NK-92 treated with Interleukin-12 subunit alpha and Interleukin-12 subunit beta, amount 100 ng/mL, for 24 hours (cell line): Measurements from ENCODE around the gene MYT1.
"Not testable (repeated sequence)": the region's sequence is repeated elsewhere in the genome, so short reads cannot be mapped to it uniquely, and the experiment has no call there.

Source experiments
- DNase-seq: peaks from one replicate; lab custom pipeline; 2025; lab: John Stamatoyannopoulos, UW

The MYT1 gene

DNA sequence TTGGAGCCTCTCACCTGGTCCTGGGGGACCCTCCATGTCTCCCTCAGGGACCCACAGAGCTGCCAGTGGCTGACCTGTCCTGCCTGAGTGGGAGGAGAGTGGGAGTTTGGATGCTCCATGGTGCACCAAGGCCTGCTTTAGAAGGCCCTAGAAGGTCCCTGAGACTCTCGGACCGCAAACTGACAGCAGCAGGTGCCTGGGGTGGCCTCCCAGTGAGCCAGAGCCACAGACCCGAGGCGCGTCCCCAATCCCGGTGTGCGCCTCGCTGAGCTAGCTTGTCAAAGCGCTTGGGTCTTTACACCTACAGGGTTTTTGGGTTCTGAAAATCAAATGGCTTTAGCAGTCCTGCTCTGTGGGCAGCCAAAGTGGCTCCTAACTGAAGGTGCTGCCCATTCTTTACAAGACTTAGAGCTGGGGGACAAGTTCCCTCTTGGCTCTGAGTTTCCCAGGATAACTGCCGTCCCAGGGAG lies 4.9 kb downstream of the MYT1 start:
- DNase-seq: no peak

DNA sequence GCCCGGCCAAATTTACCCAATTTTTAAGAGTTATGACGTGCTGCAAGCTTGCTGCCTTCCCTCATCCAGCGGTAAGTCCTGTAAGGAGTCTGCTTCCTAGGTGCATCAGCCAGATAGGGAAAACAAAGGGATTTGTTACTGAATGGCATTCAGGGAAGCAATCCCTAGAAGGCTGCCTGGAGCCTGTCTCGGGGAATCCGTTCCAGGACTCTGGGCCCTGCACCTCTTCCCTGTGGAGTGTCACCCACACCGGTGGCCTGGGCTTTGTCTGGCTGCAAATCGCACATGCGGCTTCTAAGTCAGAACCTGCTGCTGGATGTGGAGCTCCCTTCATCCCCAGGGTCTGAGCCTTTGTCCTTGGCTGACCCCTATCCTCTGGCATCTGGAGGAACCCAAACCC lies 7.0 kb downstream of the MYT1 start:
- no peak for DNase-seq

DNA sequence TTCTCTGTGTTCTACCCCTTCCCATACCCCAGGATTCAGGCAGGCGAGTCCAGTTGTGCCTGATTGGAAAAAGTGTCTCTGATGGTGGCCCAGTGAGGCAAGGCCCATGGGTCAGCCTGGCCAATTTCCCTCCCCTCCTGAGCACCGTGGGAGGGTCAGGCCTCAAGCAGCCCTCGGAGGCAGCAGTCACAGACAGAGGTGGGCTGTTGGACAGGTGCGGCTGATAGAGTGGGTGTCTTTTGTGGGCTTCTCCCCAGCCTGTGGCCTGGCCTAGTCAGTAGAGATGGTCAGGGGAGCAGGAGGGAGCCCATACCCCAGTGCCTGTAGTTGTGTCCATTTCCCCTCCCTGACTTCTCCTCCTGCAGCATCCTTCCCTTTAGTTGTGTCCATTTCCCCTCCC lies 8.9 kb downstream of the MYT1 start:
- DNase-seq: no peak

DNA sequence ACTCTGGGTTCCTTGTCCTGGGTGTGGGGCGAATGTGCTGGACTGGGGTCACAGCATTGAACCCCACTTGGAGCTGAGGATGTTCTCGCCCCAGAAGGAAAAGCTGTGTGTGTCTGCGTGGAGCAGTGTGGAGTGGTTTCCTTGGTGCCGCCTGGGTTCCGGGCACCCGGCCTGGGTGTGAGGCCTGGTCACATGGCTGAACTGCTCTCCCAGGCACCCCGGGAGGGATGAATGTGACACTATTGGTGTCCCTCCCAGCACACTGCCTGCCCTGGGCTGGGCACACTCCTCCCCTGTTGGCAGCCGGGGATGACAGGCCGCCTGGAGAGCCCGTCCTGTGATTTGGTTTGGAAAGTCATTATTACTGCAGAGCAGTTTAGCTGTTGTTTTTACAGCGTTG lies 12.3 kb downstream of the MYT1 start:
- no peak for DNase-seq

DNA sequence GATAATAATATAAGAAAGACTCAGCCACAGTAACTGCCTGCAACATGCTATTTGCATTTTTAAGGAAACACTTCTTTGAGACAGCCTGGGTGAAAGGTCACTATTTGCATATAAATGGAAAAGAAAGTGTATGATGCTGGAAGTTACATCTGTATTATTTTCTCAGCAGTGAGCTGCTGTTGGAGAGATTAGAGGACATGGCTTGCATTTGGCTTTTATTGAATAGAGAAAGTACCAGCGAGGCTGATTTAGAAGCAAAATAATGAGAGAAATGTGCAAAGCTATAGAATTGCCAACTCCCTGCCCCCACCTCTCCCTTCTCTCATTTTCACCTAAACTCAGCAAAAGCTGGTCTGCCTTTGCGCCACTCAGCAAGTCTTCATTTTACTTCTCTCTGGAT lies 12.7 kb downstream of the MYT1 start:
- no peak for DNase-seq

DNA sequence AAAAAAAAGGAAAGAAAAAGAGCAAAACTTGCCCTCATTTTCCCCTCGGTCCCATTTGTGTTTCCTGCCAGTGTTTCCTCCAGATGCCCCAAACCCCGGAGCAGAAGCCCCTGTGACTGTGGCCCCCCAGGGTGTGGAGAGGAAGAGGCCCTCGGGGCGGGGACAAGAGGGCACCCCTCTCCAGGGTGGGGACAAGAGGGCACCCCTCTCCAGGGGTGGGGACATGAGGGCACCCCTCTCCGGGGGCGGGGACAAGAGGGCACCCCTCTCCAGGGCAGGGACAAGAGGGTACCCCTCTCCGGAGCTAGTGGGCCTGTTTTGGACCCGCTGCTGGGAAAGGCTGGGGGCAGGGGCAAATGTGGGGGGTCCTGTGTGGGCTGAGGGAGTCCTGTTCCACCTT lies 13.1 kb downstream of the MYT1 start:
- no peak for DNase-seq

DNA sequence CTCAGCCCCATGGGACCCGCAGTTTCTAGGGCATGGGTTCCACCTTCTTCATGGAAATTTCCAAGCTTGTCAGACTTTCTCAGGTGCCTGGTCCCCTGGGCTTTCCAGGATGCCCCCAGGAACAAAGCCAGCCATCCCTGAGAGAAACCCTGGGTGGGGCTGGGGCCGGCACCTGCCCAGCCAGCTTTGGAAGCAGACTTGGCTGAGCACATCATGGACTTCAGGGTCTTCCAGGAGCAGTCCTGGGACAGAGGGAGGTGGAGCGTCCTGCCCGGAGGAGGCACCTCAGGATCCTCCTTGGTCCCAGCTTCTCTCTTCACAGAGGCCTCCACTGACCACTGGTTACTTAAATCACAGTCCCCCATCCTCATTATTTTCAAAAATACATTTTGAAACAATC lies 13.5 kb downstream of the MYT1 start:
- DNase-seq: no peak

DNA sequence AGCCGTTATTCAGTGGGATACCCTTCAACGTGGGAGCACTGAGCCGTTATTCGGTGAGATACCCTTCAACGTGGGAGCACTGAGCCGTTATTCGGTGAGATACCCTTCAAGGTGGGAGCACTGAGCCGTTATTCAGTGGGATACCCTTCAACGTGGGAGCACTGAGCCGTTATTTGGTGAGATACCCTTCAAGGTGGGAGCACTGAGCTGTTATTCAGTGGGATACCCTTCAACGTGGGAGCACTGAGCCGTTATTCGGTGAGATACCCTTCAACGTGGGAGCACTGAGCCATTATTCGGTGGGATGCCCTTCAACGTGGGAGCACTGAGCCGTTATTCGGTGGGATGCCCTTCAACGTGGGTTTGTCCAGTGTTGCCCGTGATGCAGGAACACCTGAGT lies 14.7 kb downstream of the MYT1 start:
- not testable (repeated sequence) for DNase-seq

DNA sequence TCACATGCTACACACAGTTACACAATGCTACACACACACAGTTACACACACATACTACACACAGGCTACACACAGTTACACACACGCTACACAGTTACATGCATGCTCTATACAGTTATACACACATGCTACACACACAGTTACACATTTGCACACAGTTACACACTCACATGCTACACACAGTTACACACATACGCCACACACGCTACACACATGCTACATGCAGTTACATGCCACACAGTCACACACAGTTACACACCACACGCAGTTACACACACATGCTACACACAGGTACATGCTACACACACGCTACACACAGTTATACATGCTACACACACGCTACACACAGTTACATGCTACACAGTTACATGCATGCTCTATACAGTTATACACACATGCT lies 15.6 kb downstream of the MYT1 start:
- DNase-seq: no peak

DNA sequence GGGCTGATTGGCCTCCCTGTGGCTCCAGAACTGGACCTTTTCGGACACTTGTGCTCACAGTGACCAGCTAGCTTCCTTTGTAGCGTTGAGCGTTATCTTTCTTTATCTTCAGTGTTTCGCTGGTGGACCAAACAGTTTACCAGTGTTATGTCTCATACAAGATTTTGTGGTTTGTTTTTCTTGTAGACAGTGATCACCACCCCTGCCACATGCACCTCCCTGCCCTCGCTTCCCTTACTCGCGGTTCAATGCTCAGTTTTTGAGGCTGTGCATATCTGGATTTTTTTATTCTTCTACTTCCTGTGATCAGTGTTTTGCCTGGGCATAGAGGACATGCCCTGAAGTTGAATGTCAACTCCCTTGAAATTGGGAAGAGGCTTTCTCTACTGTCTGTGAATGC lies 16.4 kb downstream of the MYT1 start:
- DNase-seq: no peak

DNA sequence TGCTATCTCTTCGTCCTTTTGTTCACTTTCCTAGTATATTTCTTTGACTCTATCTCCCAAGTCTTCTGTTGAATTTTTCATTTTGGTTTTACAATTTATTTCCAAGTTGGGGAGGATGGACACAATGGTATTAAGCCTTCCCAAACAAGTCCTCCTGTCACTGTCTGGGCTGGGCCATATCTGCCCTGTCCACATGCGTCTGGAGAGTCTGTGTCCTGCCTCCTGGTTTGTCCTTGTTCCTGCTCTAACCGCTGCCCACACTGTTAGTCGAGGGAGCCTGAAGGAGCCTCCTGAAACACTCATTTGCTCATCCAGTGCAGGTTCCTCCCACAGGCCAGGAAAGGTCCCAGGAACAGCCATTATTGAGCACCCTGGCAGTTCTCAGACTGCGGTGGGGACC lies 17.1 kb downstream of the MYT1 start:
- DNase-seq: no peak

DNA sequence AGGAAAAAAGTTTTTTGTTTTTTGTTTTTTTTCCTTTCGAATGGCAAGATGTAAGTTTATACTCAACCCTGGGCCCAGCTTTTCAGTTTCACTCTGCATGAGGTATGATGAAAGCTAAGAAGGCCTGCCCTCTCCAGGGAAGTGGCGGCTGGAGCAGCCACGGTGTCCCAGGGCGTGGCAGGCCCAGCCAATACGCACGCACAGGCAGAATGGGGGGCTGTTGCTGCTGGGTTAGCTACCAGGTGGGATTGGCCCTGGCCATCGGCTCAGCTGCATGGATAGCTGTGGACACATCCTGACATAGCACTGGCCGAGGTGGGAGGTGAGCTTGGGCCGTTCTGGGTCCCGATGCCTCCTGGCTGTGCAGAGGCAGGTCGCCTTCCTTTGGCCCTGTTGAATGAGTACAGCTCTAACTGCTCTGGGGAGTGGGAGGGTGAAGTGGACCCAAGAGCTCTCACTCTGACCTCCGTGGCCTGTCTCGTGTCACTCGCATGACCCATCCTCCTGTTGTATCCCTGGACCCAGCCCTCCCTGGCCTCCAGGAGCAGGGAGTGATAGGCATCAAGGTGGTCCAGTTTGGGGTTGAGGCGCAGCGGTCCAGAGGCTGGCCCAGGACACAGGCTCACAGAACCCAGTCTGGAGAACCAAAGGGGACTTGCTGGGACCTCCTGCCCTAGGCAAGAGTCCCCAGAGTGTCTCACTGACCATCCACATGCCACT lies 18.1 kb downstream of the MYT1 start:
- no peak for DNase-seq

DNA sequence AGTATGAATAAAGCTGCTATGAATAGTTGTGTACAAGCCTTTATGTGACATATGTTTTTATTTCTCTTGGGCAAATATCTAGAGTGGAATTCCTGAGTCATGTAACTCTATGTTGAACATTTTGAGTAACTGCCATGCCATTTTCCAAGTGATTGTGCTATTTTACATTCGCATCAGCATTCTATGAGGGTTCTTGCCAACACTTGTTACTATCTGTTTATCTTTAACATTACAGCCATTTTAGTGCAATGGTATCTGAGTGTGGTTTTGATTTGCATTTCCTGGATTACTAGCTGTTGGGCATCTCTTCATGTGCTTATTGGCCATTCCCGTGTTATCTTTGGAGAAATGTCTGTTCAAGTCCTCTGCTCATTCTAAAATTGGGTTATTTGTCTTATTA lies 19.1 kb downstream of the MYT1 start:
- DNase-seq: no peak

DNA sequence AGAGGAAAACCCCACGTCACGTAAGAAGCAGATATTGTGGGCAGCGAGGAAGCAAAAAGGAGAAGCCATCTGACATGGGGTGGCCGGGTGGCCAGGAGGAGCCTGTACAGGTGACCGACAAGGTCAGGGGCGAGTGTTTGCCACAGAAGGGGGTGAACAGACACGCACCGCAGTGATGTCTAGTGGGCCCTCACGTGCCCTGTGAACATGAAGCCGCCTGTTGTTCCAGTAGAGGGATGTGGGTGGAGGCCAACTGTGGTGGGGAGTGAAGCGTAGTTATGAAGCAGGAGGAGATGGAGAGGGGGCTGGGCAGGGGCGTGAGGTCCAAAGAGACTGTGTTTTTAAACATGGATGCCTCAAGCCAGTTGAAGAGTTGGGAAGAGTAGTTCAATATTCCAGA lies 20.5 kb downstream of the MYT1 start:
- DNase-seq: no peak

DNA sequence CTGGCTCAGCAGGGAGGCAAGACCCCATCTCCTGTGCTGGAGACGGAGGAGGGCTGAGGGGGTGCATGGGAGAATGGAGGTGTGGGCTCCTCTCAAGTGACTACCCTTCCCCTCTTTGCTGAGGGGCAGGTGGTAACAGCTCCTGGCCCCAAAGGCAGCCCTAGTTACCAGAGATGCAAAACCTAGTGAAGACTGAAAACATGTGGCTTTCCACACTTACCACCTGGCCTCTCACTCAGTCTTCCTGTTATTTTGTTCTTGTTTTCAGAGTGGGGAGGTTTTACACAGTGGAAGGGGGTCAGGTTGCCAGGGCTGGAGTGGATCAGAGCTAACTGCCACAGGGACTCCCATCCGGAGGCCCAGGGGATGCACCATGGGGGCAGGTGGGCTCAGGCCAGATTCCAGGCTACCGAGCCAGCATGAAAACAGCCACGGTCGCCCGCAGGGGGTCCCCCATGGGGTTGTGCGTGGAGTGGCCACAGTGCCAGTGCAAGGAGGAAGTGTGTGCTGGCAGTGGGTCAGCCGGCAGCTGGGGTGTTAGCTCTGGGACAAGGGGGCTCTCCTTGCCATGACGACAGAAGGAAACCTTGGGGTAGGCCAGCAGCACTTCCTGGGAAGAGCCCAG lies 21.1 kb downstream of the MYT1 start:
- DNase-seq: no peak

DNA sequence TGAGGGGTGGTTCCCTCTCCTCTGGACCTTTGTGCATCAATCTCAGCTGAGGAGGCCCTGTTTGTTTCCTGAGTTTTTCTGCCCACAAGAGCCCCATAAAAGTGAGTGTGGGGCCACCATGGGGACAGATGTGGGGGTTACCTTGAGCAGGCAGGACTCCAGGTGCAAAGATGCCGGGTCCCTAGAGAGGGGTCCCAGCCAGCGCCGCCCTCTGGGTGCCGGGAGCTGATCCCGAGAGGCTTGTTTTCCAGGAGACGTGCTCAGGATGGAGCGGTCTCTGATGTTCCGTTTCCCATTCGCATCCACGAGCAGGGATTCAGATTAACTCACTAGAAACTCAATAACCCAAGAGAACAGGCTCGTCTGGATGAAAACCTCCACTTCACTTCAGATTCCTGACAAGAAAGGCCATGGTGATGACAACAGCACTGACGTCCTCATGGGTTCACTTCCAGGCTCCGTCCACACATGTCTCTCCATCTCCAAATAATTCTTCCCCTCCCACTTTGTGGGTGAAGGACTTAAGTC lies 21.9 kb downstream of the MYT1 start:
- DNase-seq: no peak

DNA sequence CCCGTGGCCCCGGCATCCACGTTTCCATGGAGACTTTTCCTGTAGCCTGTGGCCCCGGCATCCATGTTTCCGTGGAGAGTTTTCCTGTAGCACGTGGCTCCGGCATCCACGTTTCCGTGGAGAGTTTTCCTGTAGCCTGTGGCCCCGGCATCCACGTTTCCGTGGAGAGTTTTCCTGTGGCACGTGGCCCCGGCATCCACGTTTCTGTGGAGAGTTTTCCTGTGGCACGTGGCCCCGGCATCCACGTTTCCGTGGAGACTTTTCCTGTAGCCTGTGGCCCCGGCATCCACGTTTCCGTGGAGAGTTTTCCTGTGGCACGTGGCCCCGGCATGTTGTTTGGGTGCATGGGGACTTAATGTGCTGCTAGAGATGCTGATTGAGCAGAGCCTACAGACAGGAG lies 23.0 kb downstream of the MYT1 start:
- DNase-seq: not testable (repeated sequence)

DNA sequence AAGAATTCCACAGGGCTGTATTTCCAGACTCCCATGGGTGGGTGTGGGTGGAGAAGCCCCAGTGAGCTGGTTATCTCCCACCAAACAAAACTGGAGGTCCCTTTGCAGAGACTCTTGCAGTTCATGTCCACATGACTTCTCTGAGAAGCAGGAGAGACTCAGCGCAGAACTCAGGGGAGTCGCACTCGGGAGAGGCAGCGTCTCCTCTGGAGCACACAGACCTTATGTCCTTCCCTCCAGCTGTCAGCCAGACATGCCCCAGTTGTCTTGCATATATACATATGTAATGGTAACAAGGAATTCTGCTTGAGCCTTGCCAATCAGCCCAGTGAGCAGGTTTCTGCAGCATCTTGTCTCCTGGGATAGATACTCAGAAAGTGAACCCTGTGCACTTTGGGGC lies 23.8 kb downstream of the MYT1 start:
- no peak for DNase-seq

DNA sequence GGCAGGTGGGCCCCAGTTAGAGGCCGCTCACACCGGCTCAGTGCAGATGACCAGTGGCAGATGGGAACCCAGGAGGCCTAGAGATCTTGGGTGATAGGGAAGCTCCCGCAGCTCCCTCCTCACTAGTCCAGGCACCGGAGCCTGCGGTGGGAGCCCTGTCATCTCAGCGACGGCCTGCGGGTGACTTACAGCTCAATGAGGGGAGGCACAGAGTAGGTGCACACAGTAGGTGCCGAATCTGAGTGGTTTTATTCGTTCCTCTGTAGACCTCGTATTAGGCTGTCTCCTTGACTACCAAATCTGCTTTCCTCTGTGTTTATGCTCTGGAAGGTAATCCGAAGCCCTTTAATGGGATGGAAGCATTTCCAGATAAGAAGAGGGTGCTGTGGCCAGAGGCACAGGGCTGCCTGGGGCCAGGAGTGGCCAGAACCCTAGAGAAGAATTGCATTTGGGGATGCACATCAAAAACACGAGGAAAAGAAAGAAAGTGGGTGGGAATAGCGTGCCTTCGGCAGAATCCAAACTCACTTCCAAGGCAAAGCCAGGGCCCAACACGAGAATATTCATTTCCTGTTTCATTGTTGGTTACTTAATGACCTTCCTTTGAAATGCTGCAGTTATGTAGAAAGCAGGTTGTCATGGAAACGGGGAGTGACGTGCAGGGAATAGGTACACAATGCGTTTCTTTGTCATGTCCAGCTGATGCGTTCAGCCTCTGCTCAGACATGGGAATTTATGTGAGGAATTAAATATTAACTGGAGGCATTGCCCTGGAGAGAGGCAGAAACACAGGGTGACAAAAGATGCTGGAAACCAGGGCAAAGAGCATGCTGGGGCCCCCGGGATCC lies 24.7 kb downstream of the MYT1 start:
- DNase-seq: no peak

DNA sequence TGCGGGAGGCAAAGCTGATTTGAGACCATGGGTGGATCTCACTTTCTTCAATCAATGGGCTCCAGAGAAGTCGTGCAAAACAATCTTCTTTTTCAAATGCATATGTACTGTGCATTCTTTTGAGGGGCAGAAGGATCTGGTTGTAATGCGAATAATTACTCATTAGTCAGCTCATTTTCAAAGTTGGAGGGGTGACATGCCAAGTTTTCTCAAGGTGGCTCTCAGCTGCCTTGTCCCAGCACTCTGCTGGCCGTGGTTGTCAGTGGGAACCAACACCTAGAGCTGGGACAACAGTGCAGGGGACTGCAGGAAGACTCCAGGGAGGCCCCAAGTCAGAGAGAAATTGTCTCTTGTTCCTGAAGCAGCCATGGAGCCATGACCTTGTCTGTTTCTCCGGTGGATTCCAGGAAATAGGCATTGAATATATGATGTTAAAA lies 25.3 kb downstream of the MYT1 start:
- DNase-seq: no peak

DNA sequence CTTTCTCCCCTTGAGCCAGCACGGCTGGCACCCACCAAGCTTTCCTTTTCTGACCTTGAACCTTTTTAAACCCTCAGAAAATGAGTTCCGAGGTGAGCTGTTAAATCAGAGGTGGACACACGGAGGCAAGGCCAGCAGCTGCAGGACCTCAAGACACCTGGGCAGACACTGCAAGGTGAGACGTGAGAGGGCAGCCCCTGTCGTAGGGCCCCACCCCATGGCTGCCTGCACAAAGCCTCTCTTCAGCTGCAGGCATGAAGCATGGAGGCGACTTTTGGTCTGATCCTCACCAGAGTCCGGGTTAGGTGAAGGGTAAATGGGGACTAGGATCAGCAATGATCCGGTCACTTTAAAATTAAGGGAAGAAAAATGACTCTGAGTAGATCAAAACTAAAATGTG lies 25.7 kb downstream of the MYT1 start:
- DNase-seq: no peak

DNA sequence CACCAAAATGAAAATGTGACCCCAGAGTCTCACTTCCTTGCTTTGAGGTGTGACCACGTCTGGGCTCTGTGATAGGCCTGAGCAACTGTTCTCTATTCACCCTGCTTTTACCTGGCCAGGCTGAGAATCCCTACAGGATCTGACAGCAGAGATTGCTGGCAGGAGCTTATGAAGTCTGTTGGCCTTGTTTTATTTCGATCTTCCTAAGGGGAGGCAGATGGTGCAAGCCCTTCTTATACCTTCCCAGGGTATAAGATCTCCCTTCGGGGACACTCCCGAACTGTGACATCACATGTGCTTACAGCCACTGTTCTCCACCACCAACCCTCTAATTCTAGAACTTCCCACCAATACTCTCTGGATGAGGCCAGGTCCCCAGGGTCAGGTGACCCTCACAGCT lies 26.8 kb downstream of the MYT1 start:
- no peak for DNase-seq

DNA sequence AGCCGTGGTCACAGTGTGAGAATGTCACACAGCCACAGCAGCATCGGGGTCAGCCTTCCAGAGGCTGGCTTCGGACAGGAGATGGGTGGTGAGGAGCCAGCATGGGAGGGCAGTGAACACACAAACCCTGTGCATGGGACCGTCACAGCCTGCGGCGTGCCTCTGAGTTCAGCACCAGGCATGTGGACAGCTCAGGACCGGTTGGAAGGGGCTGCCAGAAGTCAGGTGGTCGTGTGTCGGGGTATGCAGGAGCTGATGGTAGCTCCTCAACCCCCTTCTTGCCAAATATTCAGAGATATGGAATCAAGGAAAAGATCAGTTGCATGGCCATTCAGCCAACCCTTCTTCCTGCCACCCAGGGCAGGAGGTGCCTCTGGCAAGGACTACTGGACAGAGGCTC lies 28.2 kb downstream of the MYT1 start:
- DNase-seq: no peak
